HG02763 (cell line): ENCODE results near the gene DENND1A.
"Not testable (repeated sequence)": the region's sequence is repeated elsewhere in the genome, so short reads cannot be mapped to it uniquely, and the experiment has no call there.

Experiments
- ATAC-seq: cut with Tn5 transposase; IDR thresholded peaks from one replicate; pipeline ENCODE4 v1.9.1; 2021; ENCODE audit warnings: mild to moderate bottlenecking, moderate library complexity; ENCODE audit not compliant: unreplicated experiment

DENND1A gene

GRCh38 chr9:123406691-123407216 lies 523.2 kb downstream of the DENND1A start:
- no peak for ATAC-seq

- no peak for ATAC-seq
These were observed 523.9 kb downstream of the DENND1A start for GRCh38 chr9:123406016-123406415.

- no peak for ATAC-seq
These were observed 526.9 kb downstream of the DENND1A start for GRCh38 chr9:123402981-123403509.

- ATAC-seq: no peak
These were observed 527.9 kb downstream of the DENND1A start for GRCh38 chr9:123401879-123402513.

DNA sequence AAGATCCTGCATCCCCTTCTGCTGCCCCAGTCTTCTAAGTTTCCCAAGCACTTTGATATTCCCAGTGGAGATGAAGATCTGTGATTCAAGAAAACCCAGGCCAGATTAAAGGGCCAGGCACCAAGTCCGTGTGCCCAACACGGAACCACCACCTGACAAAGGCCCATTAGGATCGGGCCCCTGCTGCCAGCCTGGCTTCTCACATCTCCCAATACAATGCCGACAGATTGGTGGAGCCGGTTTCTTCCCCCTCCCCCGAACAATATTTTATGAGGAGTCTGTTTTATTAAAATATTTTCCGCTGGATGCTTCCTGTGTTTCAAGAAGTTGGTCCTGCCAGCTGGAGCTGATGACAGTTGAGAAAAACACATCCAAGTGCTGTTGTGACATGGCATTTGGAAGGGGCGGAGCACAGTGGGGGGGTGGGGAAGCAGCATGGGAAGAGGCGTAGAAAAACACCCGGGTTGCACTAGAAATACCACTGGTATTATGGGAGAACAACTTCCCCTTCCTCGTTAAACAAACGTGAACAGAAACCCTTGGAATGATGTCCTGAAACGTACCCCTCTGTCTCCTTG lies 528.9 kb downstream of the DENND1A start:
- ATAC-seq: no peak

DNA sequence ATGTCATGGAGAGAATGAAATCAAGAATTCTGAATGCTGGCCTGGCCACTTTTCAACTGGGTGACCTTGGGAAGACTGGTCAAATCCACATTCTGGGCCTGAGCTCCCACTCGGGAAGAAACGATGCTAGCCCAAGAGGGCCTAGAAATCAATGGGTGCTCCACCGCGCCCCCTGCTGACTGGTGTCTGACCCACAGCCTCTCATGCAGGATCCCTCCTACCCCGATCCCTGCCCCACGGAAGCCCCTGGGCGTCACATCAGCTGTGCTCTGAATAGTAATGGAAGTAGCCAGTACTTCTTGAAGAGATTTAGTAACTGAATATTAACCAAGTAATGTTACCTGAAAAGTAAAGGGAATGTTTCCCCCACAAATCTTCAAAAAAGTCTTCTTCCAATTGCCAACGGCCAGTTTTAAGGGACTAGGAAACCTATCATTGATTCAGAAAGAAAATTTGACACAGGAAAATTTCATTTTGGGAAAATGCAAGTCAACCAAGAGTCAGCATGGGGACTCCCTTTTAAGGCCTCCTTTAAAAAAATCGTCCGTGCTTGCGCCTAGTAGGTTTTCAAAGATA lies 530.0 kb downstream of the DENND1A start:
- ATAC-seq: no peak

- not testable (repeated sequence) for ATAC-seq
These were observed 531.0 kb downstream of the DENND1A start for GRCh38 chr9:123398938-123399337.

- no peak for ATAC-seq
These were observed 532.0 kb downstream of the DENND1A start for GRCh38 chr9:123397975-123398374.

GRCh38 chr9:123395689-123396511 lies 534.0 kb downstream of the DENND1A start:
- no peak for ATAC-seq

GRCh38 chr9:123395276-123395688 lies 534.6 kb downstream of the DENND1A start:
- ATAC-seq: no peak

DNA sequence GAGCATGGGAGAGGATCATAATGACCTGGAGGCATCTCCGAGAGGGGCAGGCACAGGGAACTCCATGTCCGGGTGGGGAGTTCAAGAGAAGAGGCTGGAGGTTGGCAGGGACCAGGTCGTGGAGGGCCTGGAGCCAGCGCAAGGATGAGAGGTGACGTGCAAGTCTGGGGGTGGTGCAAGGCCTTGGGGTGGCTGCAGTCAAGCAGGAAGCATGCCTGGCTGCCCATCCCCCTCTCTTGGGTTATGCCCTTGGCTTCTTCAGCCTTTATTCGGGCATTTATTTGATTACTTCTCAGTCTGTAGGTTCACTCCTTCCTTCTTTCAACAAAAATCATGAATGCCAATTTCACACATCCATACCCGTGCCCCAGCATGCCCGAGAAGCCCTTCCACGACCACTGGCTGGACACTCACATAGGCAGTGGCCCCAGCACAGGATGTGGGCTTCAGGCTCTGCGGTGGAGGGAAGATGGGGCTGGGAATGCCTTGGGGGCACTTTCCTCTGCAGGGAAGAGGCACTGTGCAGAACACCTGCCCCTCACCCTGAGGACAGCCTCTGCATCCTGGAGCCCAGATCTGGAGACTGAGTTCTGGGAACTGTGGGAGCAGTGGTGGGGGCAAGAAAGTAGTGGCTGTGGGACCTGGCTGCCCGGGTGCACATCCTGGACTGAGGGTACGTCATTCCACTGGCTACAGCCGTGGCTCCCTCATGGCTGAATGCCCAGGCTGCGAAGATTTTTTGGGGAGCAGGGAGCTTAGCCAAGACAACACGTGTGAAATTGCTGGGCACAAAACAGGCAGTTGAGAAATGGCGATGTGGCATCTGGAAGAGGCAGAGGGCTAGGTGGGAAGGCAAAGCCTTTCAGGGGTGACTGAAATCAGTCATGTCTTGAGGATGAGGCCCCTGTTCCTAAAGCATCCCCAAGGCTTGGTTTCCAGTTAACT lies 535.4 kb downstream of the DENND1A start:
- no peak for ATAC-seq

DNA sequence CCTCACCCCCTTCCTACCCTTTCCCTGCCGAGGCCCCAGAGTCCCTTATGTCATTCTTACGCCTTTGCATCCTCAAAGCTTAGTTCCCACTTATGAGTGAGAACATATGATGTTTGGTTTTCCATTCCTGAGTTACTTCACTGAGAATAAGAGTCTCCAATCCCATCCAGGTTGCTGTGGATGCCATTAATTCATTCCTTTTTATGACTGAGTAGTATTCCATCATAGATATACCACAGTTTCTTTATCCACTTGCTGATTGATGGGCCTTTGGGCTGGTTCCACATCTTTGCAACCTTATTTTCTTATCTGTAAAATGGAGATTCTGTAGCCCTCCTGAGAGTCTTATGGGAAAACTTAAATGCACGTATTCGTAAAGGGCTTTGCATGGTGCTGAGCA lies 537.1 kb downstream of the DENND1A start:
- ATAC-seq: no peak

DNA sequence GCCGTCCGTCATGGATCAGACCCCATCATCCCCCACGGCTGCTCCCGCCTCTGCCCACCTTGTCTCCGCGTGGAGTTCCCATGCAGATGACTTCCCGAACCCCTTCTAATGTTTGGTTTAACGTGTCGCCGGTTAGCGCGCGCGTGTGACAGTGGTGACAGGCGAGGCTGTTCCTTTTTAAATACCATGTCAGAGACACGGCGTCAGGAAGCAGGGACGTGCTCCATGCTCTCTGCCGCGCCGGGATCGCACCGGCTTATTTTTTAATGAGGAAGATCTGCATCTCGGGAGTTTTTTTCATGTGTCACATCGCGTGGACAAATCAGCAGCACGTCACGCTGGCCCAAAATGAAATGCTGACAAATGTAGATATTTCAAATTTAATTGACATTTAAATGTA lies 538.0 kb downstream of the DENND1A start:
- ATAC-seq: no peak

DNA sequence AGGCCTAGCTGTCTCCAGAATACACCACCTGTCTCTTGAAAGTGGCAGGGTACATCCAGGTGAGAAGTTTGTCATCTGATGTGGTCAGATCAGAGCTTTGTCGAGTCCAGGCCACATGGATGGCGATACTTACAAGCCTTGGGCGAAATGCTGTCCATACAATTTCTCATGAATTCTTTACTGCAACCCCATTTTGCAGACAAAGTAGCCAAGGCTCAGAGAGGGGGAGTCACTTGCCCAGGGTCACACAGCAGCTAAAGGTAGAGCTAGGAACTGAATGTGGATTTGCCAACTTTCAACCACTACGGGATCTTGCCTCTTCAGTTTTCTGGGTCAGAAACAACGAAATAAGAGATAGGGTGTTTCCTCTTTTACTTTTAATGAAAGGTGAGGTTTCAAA lies 538.7 kb downstream of the DENND1A start:
- no peak for ATAC-seq

GRCh38 chr9:123390337-123391135 lies 539.4 kb downstream of the DENND1A start:
- no peak for ATAC-seq

- no peak for ATAC-seq
These were observed 540.2 kb downstream of the DENND1A start for GRCh38 chr9:123389698-123390097.

DNA sequence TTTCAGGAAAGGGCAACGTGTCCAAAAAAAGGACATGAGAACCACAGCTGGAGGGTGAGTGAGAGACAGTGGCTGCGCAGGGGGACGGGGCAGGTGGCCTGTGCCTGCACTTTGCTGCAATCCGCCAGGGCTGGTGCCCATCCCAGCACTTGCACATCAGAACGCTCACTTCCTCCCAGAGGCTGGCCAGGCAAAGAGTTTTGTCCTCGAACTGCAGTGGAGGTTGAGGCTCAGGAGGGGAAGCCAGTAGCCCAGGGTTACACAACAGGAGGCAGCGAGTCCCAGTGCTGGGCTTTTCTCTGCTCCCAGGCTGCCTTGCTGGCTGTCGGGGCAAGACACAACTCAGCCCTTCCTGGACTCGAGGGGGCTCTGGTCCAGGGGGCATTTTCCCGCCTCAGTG lies 540.9 kb downstream of the DENND1A start:
- no peak for ATAC-seq

DNA sequence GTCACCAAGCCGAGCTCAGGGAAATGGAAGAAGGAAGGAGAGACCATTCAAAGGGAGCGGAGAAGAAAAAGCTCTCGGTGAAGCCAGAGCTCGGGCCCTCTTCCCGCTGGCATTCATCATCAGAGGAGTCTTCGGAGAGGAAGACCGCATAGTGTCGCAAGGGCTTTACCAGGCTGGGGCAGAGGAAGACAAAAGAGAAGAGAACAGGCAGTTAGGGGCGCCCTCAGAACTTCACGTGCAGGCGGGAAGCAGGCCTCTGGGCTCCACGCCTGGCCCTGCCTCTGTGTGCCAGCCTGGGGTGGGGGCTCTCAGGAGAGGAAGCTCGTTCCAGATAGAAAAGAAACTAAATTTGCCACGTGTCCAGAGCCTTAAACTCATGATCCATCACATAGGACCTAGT lies 542.2 kb downstream of the DENND1A start:
- ATAC-seq: no peak

- ATAC-seq: no peak
These were observed 546.3 kb downstream of the DENND1A start for GRCh38 chr9:123383512-123384170.
